IgD-negative memory B cell (primary cell): ENCODE results near the gene XRCC5. TPM values are rescaled to one million over a fixed set of nuclear protein-coding genes. Genes with fewer than 3 reads are reported as not detected.

Experiments
- H3K27ac Mint-ChIP-seq, 3 donors: one replicate each; pipeline ENCODE4 v1.8.0; 2020 to 2022; ENCODE audit warnings: mild to moderate bottlenecking in 3 of 3, mixed read lengths in 3 of 3, moderate library complexity in 1 of 3
- H3K27me3 Mint-ChIP-seq: one replicate; pipeline ENCODE4 v1.8.0; 2021; ENCODE audit warnings: mixed read lengths
- H3K36me3 Mint-ChIP-seq: one replicate; pipeline ENCODE4 v1.8.0; 2020; ENCODE audit warnings: mild to moderate bottlenecking, mixed read lengths
- H3K4me1 Mint-ChIP-seq, 3 donors: one replicate each; pipeline ENCODE4 v1.8.0; 2020 to 2022; ENCODE audit warnings: mixed read lengths in 3 of 3, mild to moderate bottlenecking in 1 of 3
- H3K4me3 Mint-ChIP-seq, 4 donors: one replicate each; pipeline ENCODE4 v1.8.0; 2020 to 2022; ENCODE audit warnings: mild to moderate bottlenecking in 4 of 4, mixed read lengths in 4 of 4, moderate library complexity in 3 of 4
- H3K9me3 Mint-ChIP-seq, 3 donors: one replicate each; pipeline ENCODE4 v1.8.0; 2020 to 2021; ENCODE audit warnings: mixed read lengths in 3 of 3, mild to moderate bottlenecking in 1 of 3
- polyA plus RNA-seq: library from polyadenylated mRNA; unstranded; fragments of 300-500 nt; fragmentation: Illumina TruSeq; gene quantifications from one replicate; pipeline ENCODE4 v1.2.3, GENCODE V29; 2021

XRCC5 gene
- polyA plus RNA-seq, 1 donor from 2014 or later, result 234 TPM

- Mint-ChIP-seq H3K36me3 (no peaks in the 10 kb centered on the region), H3K27ac (no peak overlapping the region), H3K27me3 (no peaks in the 10 kb centered on the region), H3K4me1 (peaks cover 0 to 4% (median 0%) of the 10 kb centered on the region in 3 donors), H3K9me3 (no peaks in the 10 kb centered on the region), H3K4me3 (no peak overlapping the region)
These were observed 38.3 kb downstream of the XRCC5 start for GRCh38 chr2:216147172-216148131.

- Mint-ChIP-seq H3K27ac (no peak overlapping the region), H3K9me3 (no peaks in the 10 kb centered on the region), H3K4me1 (peaks cover 0 to 5% (median 4%) of the 10 kb centered on the region in 3 donors), H3K4me3 (no peak overlapping the region), H3K36me3 (no peaks in the 10 kb centered on the region), H3K27me3 (no peaks in the 10 kb centered on the region)
These were observed 39.8 kb downstream of the XRCC5 start for GRCh38 chr2:216148983-216149382.

- Mint-ChIP-seq H3K9me3 (no peaks in the 10 kb centered on the region), H3K36me3 (no peaks in the 10 kb centered on the region), H3K27ac (no peak overlapping the region), H3K27me3 (no peaks in the 10 kb centered on the region), H3K4me1 (peaks cover 0 to 5% (median 4%) of the 10 kb centered on the region in 3 donors), H3K4me3 (no peak overlapping the region)
These were observed 40.6 kb downstream of the XRCC5 start for GRCh38 chr2:216149741-216150140.

GRCh38 chr2:216151313-216152025, 42.3 kb downstream of the XRCC5 start:
- peak overlapping the region in 1 of 3 donors; percentile 51 for H3K27ac Mint-ChIP-seq
- H3K4me1 Mint-ChIP-seq, result peaks cover 0 to 5% (median 4%) of the 10 kb centered on the region in 3 donors
- no peaks in the 10 kb centered on the region for H3K9me3 Mint-ChIP-seq
- no peaks in the 10 kb centered on the region for H3K36me3 Mint-ChIP-seq
- no peak overlapping the region for H3K4me3 Mint-ChIP-seq
- no peaks in the 10 kb centered on the region for H3K27me3 Mint-ChIP-seq

- no peak overlapping the region for H3K4me3 Mint-ChIP-seq
- peaks cover 0 to 5% (median 1%) of the 10 kb centered on the region in 3 donors for H3K4me1 Mint-ChIP-seq
- no peaks in the 10 kb centered on the region for H3K9me3 Mint-ChIP-seq
- H3K27me3 Mint-ChIP-seq, result no peaks in the 10 kb centered on the region
- H3K36me3 Mint-ChIP-seq, result peaks cover 1% of the 10 kb centered on the region
- peak overlapping the region in 1 of 3 donors; percentile 18 for H3K27ac Mint-ChIP-seq
These were observed 46.8 kb downstream of the XRCC5 start for GRCh38 chr2:216155954-216156353.

- Mint-ChIP-seq H3K36me3 (peaks cover 1% of the 10 kb centered on the region), H3K27ac (no peak overlapping the region)
These were observed 47.7 kb downstream of the XRCC5 start for GRCh38 chr2:216156822-216157221.

GRCh38 chr2:216159144-216159543, 50.0 kb downstream of the XRCC5 start:
- Mint-ChIP-seq H3K4me1 (peaks cover 0 to 1% (median 0%) of the 10 kb centered on the region in 3 donors), H3K27ac (no peak overlapping the region), H3K36me3 (peaks cover 1% of the 10 kb centered on the region), H3K9me3 (no peaks in the 10 kb centered on the region), H3K27me3 (no peaks in the 10 kb centered on the region), H3K4me3 (no peak overlapping the region)

More at GRCh38 chr2:216156822-216157221, 47.7 kb downstream of the XRCC5 start:
- Mint-ChIP-seq H3K27me3 (no peaks in the 10 kb centered on the region), H3K4me3 (no peak overlapping the region), H3K9me3 (no peaks in the 10 kb centered on the region), H3K4me1 (peaks cover 0 to 5% (median 1%) of the 10 kb centered on the region in 3 donors)

GRCh38 chr2:216159646-216160045, 50.5 kb downstream of the XRCC5 start:
- Mint-ChIP-seq H3K9me3 (no peaks in the 10 kb centered on the region), H3K4me3 (no peak overlapping the region), H3K4me1 (peaks cover 0 to 1% (median 1%) of the 10 kb centered on the region in 3 donors), H3K27ac (peak overlapping the region in 1 of 3 donors; percentile 7), H3K36me3 (peaks cover 1% of the 10 kb centered on the region), H3K27me3 (no peaks in the 10 kb centered on the region)

GRCh38 chr2:216160786-216161185, 51.6 kb downstream of the XRCC5 start:
- no peak overlapping the region for H3K4me3 Mint-ChIP-seq
- H3K9me3 Mint-ChIP-seq, result no peaks in the 10 kb centered on the region
- H3K27ac Mint-ChIP-seq, result no peak overlapping the region
- peaks cover 1% of the 10 kb centered on the region for H3K36me3 Mint-ChIP-seq
- no peaks in the 10 kb centered on the region for H3K27me3 Mint-ChIP-seq
- H3K4me1 Mint-ChIP-seq, result peaks cover 0 to 1% (median 1%) of the 10 kb centered on the region in 3 donors

GRCh38 chr2:216161967-216162366, 52.8 kb downstream of the XRCC5 start:
- H3K4me1 Mint-ChIP-seq, result peaks cover 0 to 1% (median 1%) of the 10 kb centered on the region in 3 donors
- H3K27ac Mint-ChIP-seq, result peak overlapping the region in 1 of 3 donors; percentile 35
- H3K4me3 Mint-ChIP-seq, result no peak overlapping the region
- no peaks in the 10 kb centered on the region for H3K27me3 Mint-ChIP-seq
- peaks cover 1% of the 10 kb centered on the region for H3K36me3 Mint-ChIP-seq
- no peaks in the 10 kb centered on the region for H3K9me3 Mint-ChIP-seq

- Mint-ChIP-seq H3K4me1 (peaks cover 0 to 1% (median 1%) of the 10 kb centered on the region in 3 donors), H3K27me3 (no peaks in the 10 kb centered on the region), H3K4me3 (no peak overlapping the region), H3K36me3 (peaks cover 1% of the 10 kb centered on the region), H3K27ac (no peak overlapping the region), H3K9me3 (no peaks in the 10 kb centered on the region)
These were observed 54.4 kb downstream of the XRCC5 start for GRCh38 chr2:216163518-216163917.

- no peaks in the 10 kb centered on the region for H3K9me3 Mint-ChIP-seq
- peaks cover 1 to 4% (median 3%) of the 10 kb centered on the region in 3 donors for H3K4me1 Mint-ChIP-seq
- H3K27me3 Mint-ChIP-seq, result no peaks in the 10 kb centered on the region
- H3K27ac Mint-ChIP-seq, result no peak overlapping the region
- peaks cover 1% of the 10 kb centered on the region for H3K36me3 Mint-ChIP-seq
- no peak overlapping the region for H3K4me3 Mint-ChIP-seq
These were observed 54.9 kb downstream of the XRCC5 start for GRCh38 chr2:216164087-216164486.

- peaks cover 1 to 4% (median 3%) of the 10 kb centered on the region in 3 donors for H3K4me1 Mint-ChIP-seq
- H3K27ac Mint-ChIP-seq, result no peak overlapping the region
- no peaks in the 10 kb centered on the region for H3K9me3 Mint-ChIP-seq
- H3K36me3 Mint-ChIP-seq, result peaks cover 1% of the 10 kb centered on the region
- H3K27me3 Mint-ChIP-seq, result no peaks in the 10 kb centered on the region
- no peak overlapping the region for H3K4me3 Mint-ChIP-seq
These were observed 55.4 kb downstream of the XRCC5 start for GRCh38 chr2:216164576-216164975.

- Mint-ChIP-seq H3K27me3 (no peaks in the 10 kb centered on the region), H3K4me1 (peaks cover 0 to 5% (median 3%) of the 10 kb centered on the region in 3 donors), H3K9me3 (no peaks in the 10 kb centered on the region), H3K27ac (no peak overlapping the region), H3K4me3 (no peak overlapping the region), H3K36me3 (peaks cover 3% of the 10 kb centered on the region)
These were observed 56.6 kb downstream of the XRCC5 start for GRCh38 chr2:216165711-216166110.

GRCh38 chr2:216169087-216169486, 59.9 kb downstream of the XRCC5 start:
- H3K36me3 Mint-ChIP-seq, result peaks cover 3% of the 10 kb centered on the region
- no peaks in the 10 kb centered on the region for H3K9me3 Mint-ChIP-seq
- no peak overlapping the region for H3K4me3 Mint-ChIP-seq
- H3K27ac Mint-ChIP-seq, result peak overlapping the region in 2 of 3 donors; percentile 40 to 44
- no peaks in the 10 kb centered on the region for H3K27me3 Mint-ChIP-seq
- H3K4me1 Mint-ChIP-seq, result peaks cover 3 to 13% (median 4%) of the 10 kb centered on the region in 3 donors
